Kidney capillary endothelial cell (primary cell): ENCODE results near the gene SLC25A38.
"Not testable (repeated sequence)": the region's sequence is repeated elsewhere in the genome, so short reads cannot be mapped to it uniquely, and the experiment has no call there.

Experiments
- DNase-seq: peaks from one replicate; pipeline ENCODE4 v3.0.0-alpha.2; 2018; ENCODE audit warnings: low spot score

Gene SLC25A38, protein sequence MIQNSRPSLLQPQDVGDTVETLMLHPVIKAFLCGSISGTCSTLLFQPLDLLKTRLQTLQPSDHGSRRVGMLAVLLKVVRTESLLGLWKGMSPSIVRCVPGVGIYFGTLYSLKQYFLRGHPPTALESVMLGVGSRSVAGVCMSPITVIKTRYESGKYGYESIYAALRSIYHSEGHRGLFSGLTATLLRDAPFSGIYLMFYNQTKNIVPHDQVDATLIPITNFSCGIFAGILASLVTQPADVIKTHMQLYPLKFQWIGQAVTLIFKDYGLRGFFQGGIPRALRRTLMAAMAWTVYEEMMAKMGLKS

DNA sequence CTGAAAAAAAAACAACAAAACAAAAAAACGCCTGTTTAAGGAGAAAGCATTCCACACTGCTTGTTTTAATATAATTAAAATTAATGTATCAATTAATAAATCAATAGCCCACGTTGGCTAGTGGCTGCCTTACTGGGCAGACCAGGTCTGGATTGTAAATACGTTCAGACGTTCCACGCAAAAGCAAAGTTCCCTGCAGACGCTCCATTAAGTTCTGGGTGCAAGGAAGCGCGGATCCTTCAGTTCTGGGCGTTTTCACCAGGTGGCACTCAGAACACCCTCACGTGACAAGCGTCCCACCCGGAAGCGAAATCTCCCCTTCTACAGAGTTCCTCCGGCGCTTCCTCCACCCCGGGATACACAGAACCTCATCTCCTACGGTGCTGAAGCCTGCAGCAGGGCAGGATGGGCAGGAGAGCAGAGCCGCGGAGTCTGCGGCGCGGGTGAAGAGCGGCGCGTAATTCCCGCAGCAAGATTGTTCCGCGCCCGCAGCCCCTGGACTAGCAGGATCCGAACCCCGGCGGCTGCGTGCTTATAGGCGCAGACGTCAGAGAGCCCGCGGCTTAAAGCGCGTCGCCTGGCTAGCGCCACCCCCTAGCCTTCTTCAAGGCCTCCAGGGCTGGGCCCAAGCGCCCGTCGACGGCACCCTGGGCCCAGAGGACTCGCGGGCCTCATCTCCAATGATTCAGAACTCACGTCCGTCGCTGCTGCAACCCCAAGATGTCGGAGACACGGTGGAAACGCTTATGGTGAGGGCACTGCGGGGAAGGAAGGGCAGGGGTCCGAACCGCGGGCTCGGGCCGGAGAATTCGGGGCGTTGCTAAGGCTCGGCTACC, at the start of gene SLC25A38:
Gene SLC25A38 (plus strand): TSS at position 326 of the 836 bp plus-strand sequence. CDS start 355 bp downstream, at position 681.
- peak; percentile 73 for DNase-seq

DNA sequence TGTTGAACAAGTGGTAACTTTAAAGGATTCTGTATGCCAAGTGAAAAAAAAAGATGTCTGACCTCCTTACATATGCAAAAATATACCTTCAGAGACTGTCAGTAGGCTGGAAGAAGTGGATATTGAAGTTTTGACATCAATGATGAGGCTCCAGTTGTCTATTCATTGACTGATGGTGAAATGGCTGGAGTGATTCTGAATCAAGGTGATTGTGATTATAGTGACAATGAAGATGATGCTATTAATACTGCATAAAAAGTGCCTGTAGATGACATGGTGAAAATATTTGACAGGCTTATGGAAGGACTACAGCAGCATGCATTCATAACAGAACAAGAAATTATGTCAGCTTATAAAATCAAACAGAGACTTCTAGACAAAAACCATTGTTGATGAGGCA, 49.6 kb upstream of the SLC25A38 start:
- no peak for DNase-seq

DNA sequence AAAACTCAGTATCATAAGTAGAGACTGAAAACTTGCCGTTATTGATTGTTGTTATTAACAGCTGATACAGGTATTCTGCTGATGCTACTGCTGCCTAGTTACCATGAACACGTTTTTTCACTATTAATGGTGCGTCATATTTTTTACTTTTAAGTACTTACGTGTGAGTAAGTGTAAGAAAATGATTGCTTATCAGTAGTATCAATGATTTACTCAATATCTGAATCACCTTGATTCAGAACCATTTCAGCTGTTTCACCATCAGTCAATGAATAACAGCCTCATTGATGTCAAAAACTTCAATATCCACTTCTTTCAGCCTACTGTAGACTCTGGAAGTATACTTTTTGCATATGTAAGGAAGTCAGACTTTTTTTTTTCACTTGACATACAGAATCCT, 49.0 kb upstream of the SLC25A38 start:
- no peak for DNase-seq

DNA sequence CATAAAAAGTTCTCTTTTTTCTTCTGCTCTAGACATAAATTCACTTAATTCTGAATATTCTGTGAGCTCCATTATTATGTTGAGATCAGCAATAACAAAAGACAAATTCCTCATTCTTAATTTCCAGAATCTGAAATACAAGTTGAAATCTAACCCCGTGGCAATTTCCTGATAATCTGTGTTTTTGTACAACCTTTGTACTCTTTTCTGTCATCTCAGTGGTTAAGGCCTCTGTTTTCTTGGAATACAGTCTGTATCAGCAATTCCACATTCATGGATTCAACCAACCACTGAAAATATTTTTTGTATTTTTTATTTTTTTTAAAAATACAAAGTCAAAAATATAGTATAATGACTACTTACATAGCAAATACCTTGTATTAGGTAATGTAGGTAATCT, 45.0 kb upstream of the SLC25A38 start:
- DNase-seq = no peak

DNA sequence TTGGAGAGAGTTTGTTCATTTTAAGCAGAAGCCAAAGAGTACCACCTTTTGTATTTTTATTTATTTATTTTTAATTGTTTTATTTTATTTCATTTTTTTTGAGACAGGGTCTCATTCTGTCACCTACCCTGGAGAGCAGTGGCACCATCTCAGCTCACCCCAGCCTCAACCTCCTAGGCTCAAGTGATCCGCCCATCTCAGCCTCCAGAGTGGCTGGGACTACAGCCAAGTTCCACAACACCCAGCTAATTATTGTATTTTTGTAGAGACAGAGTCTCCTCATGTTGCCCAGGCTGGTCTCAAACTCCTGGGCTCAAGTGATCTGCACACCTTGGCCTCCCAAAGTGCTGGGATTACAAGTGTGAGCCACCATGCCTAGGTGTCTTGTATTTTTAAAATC, 44.1 kb upstream of the SLC25A38 start:
- no peak for DNase-seq

DNA sequence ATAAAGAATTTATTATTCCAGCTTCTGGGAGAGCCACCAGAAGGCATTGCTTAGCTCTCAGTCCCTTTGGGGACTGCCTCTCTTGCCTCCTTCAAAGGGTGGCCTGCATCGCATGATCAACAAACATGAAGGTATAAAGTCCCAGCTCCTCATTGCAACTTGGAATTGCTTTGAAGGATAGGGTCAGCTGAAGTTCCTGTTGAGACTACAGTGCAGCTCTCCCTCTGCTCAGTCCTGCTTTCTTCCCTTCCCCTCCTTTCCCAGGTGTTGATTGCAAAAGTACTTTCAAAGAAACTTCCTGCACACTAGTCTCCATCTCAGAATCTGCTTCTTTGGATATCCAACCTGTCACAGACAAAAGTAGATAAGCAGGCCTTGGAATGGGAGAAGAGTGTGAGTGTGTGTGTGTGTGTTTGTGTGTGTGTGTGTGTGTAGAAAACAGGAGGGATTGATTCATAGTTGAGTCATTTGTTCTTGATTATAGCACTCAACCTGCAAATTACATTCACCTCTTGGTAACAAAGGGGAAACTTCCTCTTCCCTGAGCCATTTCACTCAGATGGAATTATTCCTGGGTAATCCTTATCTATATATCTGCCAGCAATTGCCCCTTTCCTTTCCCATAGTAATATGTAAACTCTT, 40.0 kb upstream of the SLC25A38 start:
- peak; percentile 9 for DNase-seq

DNA sequence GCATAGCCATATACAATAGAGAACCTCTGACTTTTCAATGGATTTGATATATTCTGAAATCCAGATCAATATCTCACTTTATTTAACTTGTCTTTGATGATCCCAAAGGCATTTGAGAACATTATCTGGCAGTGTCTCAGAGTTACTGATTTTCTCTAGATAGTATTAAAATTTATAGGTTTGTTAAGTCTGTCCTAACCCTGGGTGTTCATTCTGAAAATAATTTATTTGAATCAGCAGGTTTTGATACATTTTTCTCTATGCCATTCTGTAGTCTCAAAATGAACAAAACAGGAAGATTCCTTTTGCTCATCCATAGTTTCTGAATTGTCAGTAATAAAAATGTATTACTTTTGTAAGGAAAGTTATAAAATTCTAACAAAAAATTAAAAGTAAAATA, 39.4 kb upstream of the SLC25A38 start:
- no peak for DNase-seq

DNA sequence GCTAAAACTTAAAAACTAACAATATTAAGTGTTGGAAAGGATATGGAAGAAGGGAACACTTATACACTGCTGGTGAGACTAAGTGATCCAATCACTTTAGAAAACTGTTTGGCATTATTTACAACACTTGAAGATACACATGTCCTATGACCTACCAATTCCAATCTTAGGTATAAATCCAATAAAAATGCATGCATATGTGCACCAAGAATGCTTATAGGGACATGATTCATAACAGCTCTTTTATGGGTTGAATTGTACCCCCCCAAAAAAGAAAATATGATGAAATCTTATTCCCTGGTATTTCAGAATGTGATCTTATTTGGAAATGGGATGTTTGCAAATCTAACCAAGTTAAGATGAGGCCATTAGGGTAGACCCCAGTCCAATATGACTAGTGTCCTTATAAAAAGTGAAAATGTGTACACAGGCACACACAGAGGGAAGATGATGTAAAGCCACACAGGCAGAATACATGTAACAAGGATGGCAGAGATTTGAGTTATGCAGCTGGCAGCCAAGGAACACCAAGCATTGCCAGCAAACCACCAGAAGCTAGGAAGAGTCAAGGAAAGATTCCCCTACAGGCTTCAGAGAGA, 38.3 kb upstream of the SLC25A38 start:
- no peak for DNase-seq

DNA sequence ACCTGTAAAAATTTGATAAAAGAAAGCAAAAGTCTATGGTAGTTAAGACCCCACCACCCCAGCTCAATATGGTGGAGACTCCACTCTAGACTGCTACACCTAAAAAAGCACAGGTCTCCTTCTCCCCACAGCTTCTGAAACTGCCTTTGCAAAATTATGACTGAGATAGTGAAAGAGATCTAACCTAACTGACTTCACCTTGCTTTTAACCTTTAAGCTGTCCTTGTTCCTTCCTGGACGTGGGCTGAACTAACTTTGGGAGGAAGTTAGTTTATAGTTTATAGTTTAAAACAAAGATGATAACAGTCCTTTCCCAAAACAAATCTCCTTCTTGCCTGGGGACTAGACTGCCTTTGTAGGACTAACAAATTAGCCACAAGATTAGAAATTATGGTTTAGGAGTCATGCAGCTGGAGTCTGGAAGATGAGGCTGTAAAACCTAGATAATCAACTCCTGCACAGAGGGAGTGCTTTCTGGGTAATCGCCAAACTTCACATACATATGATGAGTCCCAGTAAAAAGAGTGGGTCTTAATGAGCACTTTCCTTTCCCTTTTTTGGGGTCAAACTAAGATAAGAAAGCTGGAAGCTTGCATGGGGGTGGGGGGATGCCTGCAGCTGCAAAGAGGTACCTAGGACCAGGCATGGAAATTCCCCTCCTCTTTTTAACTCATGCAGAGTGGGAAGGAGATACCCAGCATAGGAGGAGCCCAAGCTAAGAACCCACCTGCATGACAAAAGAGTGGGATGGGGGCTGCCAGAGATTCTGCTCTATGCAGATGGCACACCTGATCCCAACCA, 36.2 kb upstream of the SLC25A38 start:
- no peak for DNase-seq

DNA sequence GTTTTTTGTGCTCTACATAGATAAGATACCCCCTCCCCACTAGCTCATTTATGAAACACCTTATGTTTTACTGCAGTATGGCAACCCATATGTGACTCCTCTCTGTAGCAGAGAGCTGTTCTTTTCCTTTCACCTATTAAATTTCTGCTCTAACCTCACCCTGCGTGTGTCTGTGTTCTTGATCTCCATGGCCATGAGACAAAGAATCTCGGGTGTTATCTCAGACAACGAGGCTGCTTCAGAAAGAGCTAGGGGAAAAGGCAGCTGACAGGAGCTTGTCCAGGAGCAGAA, 35.6 kb upstream of the SLC25A38 start:
- no peak for DNase-seq

DNA sequence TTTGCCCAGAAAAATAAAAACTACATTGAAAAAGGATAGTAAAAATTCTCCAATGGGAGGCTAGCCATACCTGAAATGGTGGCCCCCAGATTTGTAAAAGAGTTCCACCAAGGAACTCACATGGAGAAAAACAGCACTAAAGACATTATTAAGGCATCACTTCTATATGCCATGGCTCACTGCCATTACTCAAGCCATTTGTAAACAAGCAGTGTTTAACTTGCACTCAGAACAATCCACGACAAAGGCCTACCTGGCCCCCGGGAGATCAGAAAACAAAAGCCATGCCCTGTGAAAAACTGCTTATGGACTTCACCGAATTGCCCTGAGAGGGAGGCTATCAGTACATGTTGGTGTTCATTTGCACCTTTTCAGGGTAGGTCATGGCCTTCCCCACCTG, 34.1 kb upstream of the SLC25A38 start:
- no peak for DNase-seq

DNA sequence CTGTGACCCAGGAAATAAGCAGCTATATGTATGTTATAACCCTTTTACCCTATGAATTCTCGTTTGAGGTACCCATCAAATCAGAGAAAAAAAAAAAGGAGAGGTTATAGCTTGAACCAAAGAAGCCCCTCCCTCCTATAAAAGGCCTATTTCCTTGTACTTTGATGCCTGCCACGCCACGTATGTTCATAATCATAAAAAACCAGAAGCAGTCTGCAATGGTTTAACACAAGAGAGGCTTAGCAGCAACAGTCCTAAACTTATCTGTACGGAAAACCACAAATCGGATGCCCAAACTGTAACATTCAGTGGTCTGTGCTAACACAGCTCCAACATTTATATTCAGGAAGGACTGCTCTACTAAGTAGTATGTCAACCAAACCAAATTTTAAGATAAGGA, 32.5 kb upstream of the SLC25A38 start:
- no peak for DNase-seq

DNA sequence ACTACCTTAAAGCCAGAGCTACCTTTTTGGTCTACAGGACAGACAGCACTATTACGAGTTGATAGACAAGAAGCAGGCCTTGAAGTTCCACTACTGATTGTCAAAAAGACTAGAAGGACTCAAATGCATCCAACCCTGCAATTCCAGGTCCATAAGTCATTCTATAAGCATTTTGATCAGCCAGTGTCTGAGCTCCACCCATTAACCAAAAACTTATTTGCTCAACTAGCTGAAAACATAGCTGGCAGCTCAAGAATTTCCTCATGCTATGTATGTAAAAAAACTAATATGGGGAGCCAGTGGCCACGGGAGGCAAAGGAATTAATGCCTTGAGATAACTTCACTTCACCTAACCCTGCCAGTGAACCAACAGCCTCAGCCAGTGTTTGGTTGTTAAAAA, 32.0 kb upstream of the SLC25A38 start:
- not testable (repeated sequence) for DNase-seq

DNA sequence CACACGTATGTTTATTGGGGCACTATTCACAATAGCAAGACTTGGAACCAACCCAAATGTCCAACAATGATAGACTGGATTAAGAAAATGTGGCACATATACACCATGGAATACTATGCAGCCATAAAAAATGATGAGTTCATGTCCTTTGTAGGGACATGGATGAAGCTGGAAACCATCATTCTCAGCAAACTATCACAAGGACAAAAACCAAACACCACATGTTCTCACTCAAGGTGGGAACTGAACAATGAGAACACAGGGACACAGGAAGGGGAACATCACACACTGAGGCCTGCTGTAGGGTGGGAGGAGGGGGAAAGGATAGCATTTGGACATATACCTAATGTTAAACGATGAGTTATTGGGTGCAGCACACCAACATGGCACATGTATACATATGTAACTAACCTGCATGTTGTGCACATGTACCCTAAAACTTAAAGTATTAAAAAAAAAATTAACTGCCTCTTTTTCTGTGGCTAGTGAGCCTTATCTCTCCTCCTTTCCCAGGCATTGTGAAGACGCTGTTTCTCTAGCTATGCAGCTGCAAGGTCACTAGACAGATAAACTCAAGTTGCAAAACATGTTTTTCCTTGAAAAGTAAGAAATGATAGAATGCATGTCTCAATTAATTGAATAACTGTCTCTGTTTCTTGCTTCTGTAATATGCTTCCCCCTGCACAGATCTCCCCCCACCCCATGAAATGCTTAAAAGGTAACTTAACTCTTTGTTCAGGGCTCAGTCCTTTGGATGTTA, 29.8 kb upstream of the SLC25A38 start:
- not testable (repeated sequence) for DNase-seq

DNA sequence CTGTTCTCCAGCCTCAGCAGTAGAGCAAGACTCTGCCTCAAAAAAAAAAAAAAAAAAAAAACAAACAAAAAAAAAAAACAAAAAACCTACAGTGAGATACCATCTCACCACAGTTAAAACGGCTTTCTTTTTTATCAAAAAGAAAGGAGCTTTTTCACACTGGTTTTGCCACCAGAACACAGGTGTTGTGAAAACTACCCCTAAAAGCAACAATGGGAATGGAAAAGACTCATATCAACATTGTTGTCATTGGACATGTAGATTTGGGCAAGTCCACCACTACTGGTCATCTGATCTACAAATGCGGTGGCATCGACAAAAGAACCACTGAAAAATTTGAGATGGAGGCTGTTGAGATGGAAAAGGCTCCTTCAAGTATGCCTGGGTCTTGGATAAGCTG, 24.8 kb upstream of the SLC25A38 start:
- no peak for DNase-seq

DNA sequence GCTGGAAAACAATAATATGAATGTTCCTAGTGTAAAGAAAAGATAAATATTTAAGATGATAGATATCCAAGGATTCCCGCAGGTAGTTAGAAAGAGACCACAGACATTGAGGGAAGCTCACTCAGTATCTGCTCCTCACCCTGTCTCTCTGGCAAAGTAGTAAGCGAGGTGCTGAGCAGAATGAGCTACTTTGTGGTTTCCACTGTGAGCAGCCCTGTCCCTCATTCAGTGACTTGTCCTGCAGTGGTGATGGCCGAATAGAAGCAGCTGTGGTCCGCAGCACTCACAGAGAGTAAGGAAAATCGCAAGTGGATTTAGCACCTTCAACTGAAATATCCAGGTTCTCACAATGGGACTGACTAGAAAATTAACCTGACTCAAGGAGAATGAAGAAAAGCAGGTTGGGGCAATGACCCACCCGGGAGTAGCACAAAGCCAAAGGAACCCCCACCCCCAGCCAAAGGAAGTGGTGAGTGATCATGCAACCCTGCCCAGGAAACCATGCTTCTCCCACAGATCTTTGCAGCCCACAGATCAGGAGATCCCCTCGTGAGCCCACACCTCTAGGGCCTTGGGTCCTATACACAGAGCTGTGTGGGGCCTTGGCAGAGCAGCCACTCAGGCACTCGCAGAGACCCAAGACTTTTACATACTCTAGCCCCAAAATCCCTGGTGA, 21.8 kb upstream of the SLC25A38 start:
- no peak for DNase-seq

DNA sequence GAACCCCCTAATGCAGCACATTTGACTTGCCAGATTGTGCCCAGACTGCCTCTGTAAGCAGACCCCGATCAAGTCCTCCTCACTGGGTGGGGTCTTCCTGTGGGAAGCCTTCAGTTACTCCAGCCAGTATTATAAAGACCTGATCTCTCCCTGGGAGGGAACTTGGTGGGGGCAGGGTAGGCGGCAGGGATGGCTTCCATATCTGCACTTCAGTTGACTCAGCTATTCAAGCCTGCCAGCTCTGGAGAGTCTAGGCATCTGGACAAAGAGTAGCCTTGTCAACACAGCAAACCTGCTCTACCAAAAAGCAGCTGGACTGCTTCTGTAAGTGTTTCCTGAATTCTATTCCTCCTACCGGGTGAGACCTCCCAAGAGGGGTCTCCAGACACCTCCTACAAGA, 21.0 kb upstream of the SLC25A38 start:
- DNase-seq = no peak

DNA sequence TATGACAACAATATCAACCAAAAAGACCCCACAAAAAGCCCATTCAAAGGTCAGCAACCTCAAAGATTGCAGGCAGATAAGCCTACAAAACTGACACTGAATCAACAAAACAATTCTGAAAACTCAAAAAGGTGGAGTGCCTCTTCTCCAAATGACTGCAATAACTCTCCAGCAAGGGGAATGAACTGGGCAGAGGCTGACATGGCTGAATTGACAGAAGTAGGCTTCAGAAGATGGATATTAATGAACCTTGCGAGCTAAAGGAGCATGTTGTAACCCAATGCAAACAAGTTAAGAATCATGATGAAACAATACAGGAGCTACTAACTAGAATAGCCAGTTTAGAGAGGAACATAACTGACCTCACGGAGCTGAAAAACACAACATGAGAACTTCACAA, 20.4 kb upstream of the SLC25A38 start:
- no peak for DNase-seq

DNA sequence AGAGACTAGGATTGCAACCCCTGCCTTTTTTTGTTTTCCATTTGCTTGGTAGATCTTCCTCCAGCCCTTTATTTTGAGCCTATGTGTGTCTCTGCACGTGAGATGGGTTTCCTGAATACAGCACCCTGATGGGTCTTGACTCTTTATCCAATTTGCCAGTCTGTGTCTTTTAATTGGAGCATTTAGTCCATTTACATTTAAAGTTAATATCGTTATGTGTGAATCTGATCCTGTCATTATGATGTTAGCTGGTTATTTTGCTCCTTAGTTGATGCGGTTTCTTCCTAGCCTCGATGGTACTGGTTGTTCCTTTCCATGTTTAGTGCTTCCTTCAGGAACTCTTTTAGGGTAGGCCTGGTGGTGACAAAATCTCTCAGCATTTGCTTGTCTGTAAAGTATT, 12.7 kb upstream of the SLC25A38 start:
- DNase-seq = not testable (repeated sequence)

DNA sequence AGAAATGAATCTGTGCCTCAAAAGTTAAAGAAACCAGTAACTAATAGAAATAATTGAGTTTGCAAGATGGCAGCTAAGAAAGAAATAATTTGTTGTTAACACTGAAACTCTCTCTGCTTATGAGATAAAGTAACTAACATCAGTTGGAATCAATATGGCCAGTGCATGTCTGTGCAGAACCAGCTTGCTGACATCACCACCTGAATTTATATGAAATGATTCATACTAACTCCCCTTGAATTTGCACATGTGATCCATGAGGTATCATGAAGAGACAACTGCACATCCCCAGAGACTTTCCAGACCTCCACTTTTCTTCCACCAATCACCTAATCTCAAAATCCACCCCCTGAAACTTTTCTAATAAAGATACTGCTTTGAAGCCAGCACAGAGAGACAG, 10.3 kb upstream of the SLC25A38 start:
- no peak for DNase-seq
